Measurements from ENCODE around the gene CCL24.

Gene CCL24

GRCh38 chr7:75823198-75823910 is 9.7 kb upstream of the CCL24 start:
- TF ChIP-seq GATA2 (IDR thresholded peaks at IDR 0.05; ENCODE audit: low read depth, low read length) (no peak), GATA3 (IDR thresholded peaks at IDR 0.05; ENCODE audit: low read depth, low read length) (no peak)

- TF ChIP-seq GATA3 (IDR thresholded peaks at IDR 0.05; ENCODE audit: low read depth, low read length), result no peak
- no peak for TF ChIP-seq GATA2 (IDR thresholded peaks at IDR 0.05; ENCODE audit: low read depth, low read length)
These were observed 7.1 kb upstream of the CCL24 start for GRCh38 chr7:75820688-75821087.

- TF ChIP-seq GATA3 (IDR thresholded peaks at IDR 0.05; ENCODE audit: low read depth, low read length) (no peak), GATA2 (IDR thresholded peaks at IDR 0.05; ENCODE audit: low read depth, low read length) (no peak)
These were observed 6.1 kb upstream of the CCL24 start for GRCh38 chr7:75819711-75820110.

GRCh38 chr7:75818472-75818871 is 4.9 kb upstream of the CCL24 start:
- TF ChIP-seq GATA3 (IDR thresholded peaks at IDR 0.05; ENCODE audit: low read depth, low read length) (no peak), GATA2 (IDR thresholded peaks at IDR 0.05; ENCODE audit: low read depth, low read length) (no peak)

- TF ChIP-seq GATA2 (IDR thresholded peaks at IDR 0.05; ENCODE audit: low read depth, low read length), result no peak
- no peak for TF ChIP-seq GATA3 (IDR thresholded peaks at IDR 0.05; ENCODE audit: low read depth, low read length)
These were observed 3.5 kb upstream of the CCL24 start for GRCh38 chr7:75817116-75817515.

GRCh38 chr7:75815418-75816064 is 1.9 kb upstream of the CCL24 start:
- no peak for TF ChIP-seq GATA2 (IDR thresholded peaks at IDR 0.05; ENCODE audit: low read depth, low read length)
- no peak for TF ChIP-seq GATA3 (IDR thresholded peaks at IDR 0.05; ENCODE audit: low read depth, low read length)

GRCh38 chr7:75814407-75814947 is 871 bp upstream of the CCL24 start:
- TF ChIP-seq GATA2 (IDR thresholded peaks at IDR 0.05; ENCODE audit: low read depth, low read length) (no peak), GATA3 (IDR thresholded peaks at IDR 0.05; ENCODE audit: low read depth, low read length) (no peak)

- no peak for TF ChIP-seq GATA3 (IDR thresholded peaks at IDR 0.05; ENCODE audit: low read depth, low read length)
- no peak for TF ChIP-seq GATA2 (IDR thresholded peaks at IDR 0.05; ENCODE audit: low read depth, low read length)
These were observed 522 bp downstream of the CCL24 start for GRCh38 chr7:75813084-75813483.

- TF ChIP-seq GATA2 (IDR thresholded peaks at IDR 0.05; ENCODE audit: low read depth, low read length) (no peak), GATA3 (IDR thresholded peaks at IDR 0.05; ENCODE audit: low read depth, low read length) (no peak)
These were observed 1.5 kb downstream of the CCL24 start for GRCh38 chr7:75811894-75812678.

GRCh38 chr7:75809396-75809795 is 4.2 kb downstream of the CCL24 start:
- no peak for TF ChIP-seq GATA2 (IDR thresholded peaks at IDR 0.05; ENCODE audit: low read depth, low read length)
- TF ChIP-seq GATA3 (IDR thresholded peaks at IDR 0.05; ENCODE audit: low read depth, low read length), result no peak

GRCh38 chr7:75808106-75808505 is 5.5 kb downstream of the CCL24 start:
- no peak for TF ChIP-seq GATA2 (IDR thresholded peaks at IDR 0.05; ENCODE audit: low read depth, low read length)

- TF ChIP-seq GATA3 (IDR thresholded peaks at IDR 0.05; ENCODE audit: low read depth, low read length) (no peak), GATA2 (IDR thresholded peaks at IDR 0.05; ENCODE audit: low read depth, low read length) (no peak)
These were observed 6.2 kb downstream of the CCL24 start for GRCh38 chr7:75807452-75807851.

GRCh38 chr7:75806560-75807307 is 6.9 kb downstream of the CCL24 start:
- no peak for TF ChIP-seq GATA2 (IDR thresholded peaks at IDR 0.05; ENCODE audit: low read depth, low read length)

GRCh38 chr7:75804705-75805104 is 8.9 kb downstream of the CCL24 start:
- TF ChIP-seq GATA2 (IDR thresholded peaks at IDR 0.05; ENCODE audit: low read depth, low read length) (no peak), GATA3 (IDR thresholded peaks at IDR 0.05; ENCODE audit: low read depth, low read length) (no peak)

Data from SH-SY5Y (cell line).